Right ventricle myocardium superior (tissue), 1 donor: ENCODE measurements around the gene ABCB9. TPM values are rescaled to one million over a fixed set of nuclear protein-coding genes. Genes with fewer than 3 reads are reported as not detected.

Experiments used
- ATAC-seq: fragments of 200-7000 bp; cut with Tn5 transposase; one replicate; pipeline ENCODE4 v1.9.1; 2020; ENCODE audit warnings: mild to moderate bottlenecking; ENCODE audit not compliant: poor library complexity
- DNase-seq: peaks from one replicate; pipeline ENCODE4 v3.0.0-alpha.2; 2020
- intact Hi-C: fragments of 100-400 bp; cut with DNase I; formaldehyde crosslinking; loops from one replicate; pipeline ENCODE4 v1.11.2; 2022
- total RNA-seq: library from RNA; stranded (reverse); fragmentation: NEBNext Ultra II Directional; extraction: Animal tissue kit (Norgen Biotek cat#: 25700); gene quantifications from one replicate; pipeline ENCODE4 v1.2.1, GENCODE V29; 2021
- donor health status: DM: no; HTN: yes; CAD: no; lungs with severe emphysema.

ABCB9 gene
- total RNA-seq, 1 donor from 2014 or later, result 3.9 TPM

GRCh38 chr12:122996188-122996601, 29.9 kb upstream of the ABCB9 start:
- ATAC-seq, result no peak
- DNase-seq, result no peak
- intact Hi-C loops, result no loop called here

- intact Hi-C loops, result no loop called here
- ATAC-seq (peak; percentile 64), DNase-seq (peak; percentile 81)
Measured at GRCh38 chr12:122995503-122996187, 29.4 kb upstream of the ABCB9 start.

- DNase-seq (no peak), ATAC-seq (no peak)
- intact Hi-C loops, result no loop called here
Measured at GRCh38 chr12:122994781-122995502, 28.7 kb upstream of the ABCB9 start.

- ATAC-seq, result no peak
- intact Hi-C loops, result no loop called here
- DNase-seq, result no peak
Measured at GRCh38 chr12:122994140-122994675, 27.9 kb upstream of the ABCB9 start.

- intact Hi-C loops, result no loop called here
- DNase-seq, result no peak
- no peak for ATAC-seq
Measured at GRCh38 chr12:122992386-122992785, 26.1 kb upstream of the ABCB9 start.

GRCh38 chr12:122991623-122992275, 25.5 kb upstream of the ABCB9 start:
- intact Hi-C loops, result no loop called here
- ATAC-seq, result no peak
- DNase-seq, result no peak

GRCh38 chr12:122990961-122991622, 24.8 kb upstream of the ABCB9 start:
- intact Hi-C loops, result no loop called here
- ATAC-seq (no peak), DNase-seq (no peak)

GRCh38 chr12:122990561-122990960, 24.3 kb upstream of the ABCB9 start:
- no peak for ATAC-seq
- intact Hi-C loops, result no loop called here
- DNase-seq, result no peak

- ATAC-seq, result no peak
- no peak for DNase-seq
- intact Hi-C loops, result no loop called here
Measured at GRCh38 chr12:122989874-122990419, 23.7 kb upstream of the ABCB9 start.

GRCh38 chr12:122989225-122989839, 23.1 kb upstream of the ABCB9 start:
- no peak for DNase-seq
- intact Hi-C loops, result no loop called here
- no peak for ATAC-seq

GRCh38 chr12:122988612-122989212, 22.4 kb upstream of the ABCB9 start:
- DNase-seq (no peak), ATAC-seq (no peak)
- intact Hi-C loops, result no loop called here

- intact Hi-C loops, result no loop called here
- ATAC-seq (no peak), DNase-seq (no peak)
Measured at GRCh38 chr12:122988036-122988435, 21.8 kb upstream of the ABCB9 start.

GRCh38 chr12:122987086-122987951, 21.1 kb upstream of the ABCB9 start:
- intact Hi-C loops, result no loop called here
- ATAC-seq, result no peak
- DNase-seq, result no peak

- intact Hi-C loops, result no loop called here
Measured at GRCh38 chr12:122986258-122986871, 20.1 kb upstream of the ABCB9 start.

GRCh38 chr12:122985338-122986257, 19.3 kb upstream of the ABCB9 start:
- intact Hi-C loops, result no loop called here
- no peak for ATAC-seq
- DNase-seq, result no peak

More at GRCh38 chr12:122986258-122986871, 20.1 kb upstream of the ABCB9 start:
- ATAC-seq (no peak), DNase-seq (no peak)
